ENCODE measurements around the gene TUBG1.

- TF ChIP-seq CTCF (IDR thresholded peaks at IDR 0.05) (no peak), POLR2A (IDR thresholded peaks at IDR 0.05) (no peak)
Measured at GRCh38 chr17:42623732-42624596, 14.5 kb downstream of the TUBG1 start.
